ENCODE results near the gene THOC7.
A peak's percentile ranks its signal among the peaks of the same experiment; 100 is the strongest.

Gene THOC7

DNA sequence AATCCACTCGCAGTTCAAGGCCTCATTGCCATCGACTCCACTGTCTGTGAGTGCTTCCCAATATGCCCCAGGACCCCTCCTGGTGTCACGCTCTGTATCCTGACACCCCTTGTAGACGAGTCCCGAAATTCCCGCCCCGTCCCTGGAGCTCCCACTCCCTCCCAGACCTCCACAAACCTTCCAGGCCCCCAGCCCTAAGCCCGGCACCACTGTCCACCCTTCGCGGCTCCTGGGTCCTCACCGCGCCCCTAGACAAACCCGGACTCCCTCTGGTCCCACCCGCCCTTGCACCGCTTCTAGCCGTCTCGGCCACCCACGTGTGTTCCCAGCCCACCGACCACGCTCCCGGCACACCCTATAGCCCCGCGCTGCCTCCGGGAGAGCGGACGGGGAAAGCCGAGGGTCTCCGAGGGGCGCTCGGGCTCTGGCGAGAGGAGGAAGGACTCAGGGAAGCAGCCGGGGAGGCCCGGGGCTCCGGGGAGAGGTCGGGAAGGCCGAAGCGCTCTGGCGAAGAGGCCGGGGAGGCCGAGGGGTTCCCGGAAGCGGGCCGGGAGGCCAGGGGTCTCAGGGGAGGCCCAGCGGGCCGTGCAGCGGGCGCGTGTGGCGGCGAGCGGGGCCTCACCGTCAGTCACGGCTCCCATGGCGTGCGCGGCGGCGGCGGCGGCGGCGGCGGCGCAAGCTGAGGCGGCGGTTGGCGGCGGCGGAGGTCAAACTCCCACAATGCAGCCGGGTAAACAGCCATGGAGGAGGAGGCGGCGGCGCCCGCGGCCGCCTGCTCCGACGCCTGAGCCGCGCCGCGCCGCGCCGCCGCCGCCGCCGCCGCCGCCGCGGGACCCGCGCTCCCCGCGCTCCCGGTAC is at the start of gene THOC7, which contains the start of gene ATXN7:
Gene THOC7, minus strand, starts transcription at position 656 of the 858 bp plus-strand sequence. Its CDS starts 15 bp downstream, at position 641.
Gene ATXN7, plus strand, starts transcription at position 718 of the 858 bp plus-strand sequence. CDS start 48,732 bp downstream, outside the sequence.
- DNase-seq (ENCODE audit: low read depth), result peak; percentile 62

GRCh38 chr3:63912768-63913588 is 49.4 kb upstream of the THOC7 start:
- peak; percentile 28 for DNase-seq (ENCODE audit: low read depth)

- peak; percentile 79 for DNase-seq (ENCODE audit: low read depth)
Observed at GRCh38 chr3:63911873-63912767, 48.5 kb upstream of the THOC7 start, which contains the start of gene SCAANT1. Gene SCAANT1 (minus strand): TSS chr3:63912383.

GRCh38 chr3:63911509-63911872 is 47.9 kb upstream of the THOC7 start:
- no peak for DNase-seq (ENCODE audit: low read depth)

- DNase-seq (ENCODE audit: low read depth), result no peak
Observed at GRCh38 chr3:63910891-63911290, 47.3 kb upstream of the THOC7 start.

DNA sequence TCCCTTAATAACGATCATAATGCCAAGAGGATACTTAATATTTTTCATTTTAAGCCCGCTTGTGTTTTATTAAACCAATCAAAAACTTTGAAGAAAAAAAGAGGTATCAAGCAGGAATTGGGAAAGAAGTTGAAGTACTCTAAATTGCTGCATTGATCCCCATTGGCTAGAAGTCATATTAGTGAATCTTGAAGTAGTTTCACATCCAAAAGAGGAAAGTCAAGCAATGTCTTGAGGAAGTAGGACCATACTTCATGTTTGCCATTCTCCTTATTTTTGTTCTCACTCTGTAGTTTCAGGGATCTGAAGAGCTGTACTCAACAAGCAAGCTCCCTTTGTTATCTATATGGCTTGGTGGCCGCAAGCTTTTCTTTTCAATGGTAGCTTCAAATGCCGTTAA is 46.4 kb upstream of the THOC7 start:
- DNase-seq (ENCODE audit: low read depth), result no peak

DNA sequence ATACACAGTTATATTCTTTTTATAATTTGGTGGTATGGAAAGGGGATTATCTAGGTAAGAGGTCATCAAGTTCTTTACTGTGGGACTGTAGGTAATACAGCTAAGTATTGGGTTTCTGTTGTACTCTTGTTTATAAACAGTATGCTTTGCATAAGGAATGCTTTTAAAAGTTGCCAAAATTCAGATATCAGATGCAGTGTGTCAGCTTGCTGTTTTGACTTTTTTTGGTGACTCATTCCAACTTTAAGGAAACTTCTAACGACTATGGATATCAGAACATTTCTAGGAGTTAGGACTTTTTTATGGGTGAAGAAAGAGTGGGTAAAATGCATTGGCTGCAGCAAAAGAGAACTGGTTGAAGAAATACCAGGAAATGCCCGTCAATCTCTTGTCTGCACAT is 45.8 kb upstream of the THOC7 start:
- no peak for DNase-seq (ENCODE audit: low read depth)

DNA sequence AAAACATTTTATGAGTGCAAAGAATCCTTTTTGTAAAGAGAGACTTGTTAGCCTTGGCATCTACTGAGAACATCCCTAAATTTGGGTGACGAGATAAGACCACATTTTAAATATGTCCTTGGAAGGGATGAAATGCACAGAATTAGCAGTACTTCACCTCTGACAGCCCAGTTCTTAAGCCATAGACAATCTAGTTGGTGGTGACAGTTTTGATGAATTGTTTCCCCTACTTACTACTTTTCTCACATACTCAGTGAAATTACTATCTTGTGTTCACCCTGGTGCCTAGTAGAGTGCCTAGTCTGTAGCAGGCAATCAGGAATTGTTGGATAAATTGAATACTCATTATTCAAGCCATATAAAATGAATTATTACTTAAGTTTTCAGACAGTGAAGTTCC is 45.2 kb upstream of the THOC7 start:
- DNase-seq (ENCODE audit: low read depth), result no peak

- no peak for DNase-seq (ENCODE audit: low read depth)
Observed at GRCh38 chr3:63908081-63908736, 44.6 kb upstream of the THOC7 start.

- no peak for DNase-seq (ENCODE audit: low read depth)
Observed at GRCh38 chr3:63905731-63906620, 42.4 kb upstream of the THOC7 start.

- no peak for DNase-seq (ENCODE audit: low read depth)
Observed at GRCh38 chr3:63900459-63900858, 36.9 kb upstream of the THOC7 start.

DNA sequence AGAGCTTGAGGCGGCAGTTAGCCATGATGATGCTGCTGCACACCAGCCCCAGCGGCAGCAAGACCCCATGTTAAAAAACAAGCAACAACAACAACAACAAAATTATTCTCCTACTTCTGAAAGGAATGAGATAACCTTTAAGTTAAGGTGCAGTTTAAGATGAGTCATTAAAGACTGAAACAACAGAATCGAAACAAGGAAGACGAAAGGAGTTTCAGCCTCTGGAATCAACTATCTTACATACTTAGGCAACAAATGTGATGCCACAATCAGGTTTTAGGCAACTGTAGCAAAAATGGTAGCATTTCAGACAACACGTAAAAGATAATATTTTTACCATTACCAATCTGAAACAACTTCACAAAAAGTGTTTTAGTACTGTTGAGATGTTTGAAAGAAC is 36.4 kb upstream of the THOC7 start:
- no peak for DNase-seq (ENCODE audit: low read depth)

- no peak for DNase-seq (ENCODE audit: low read depth)
Observed at GRCh38 chr3:63896332-63897030, 32.9 kb upstream of the THOC7 start.

GRCh38 chr3:63895422-63896189 is 32.0 kb upstream of the THOC7 start:
- DNase-seq (ENCODE audit: low read depth), result no peak

GRCh38 chr3:63892773-63893352 is 29.3 kb upstream of the THOC7 start:
- no peak for DNase-seq (ENCODE audit: low read depth)

GRCh38 chr3:63891518-63891917 is 27.9 kb upstream of the THOC7 start:
- no peak for DNase-seq (ENCODE audit: low read depth)

DNA sequence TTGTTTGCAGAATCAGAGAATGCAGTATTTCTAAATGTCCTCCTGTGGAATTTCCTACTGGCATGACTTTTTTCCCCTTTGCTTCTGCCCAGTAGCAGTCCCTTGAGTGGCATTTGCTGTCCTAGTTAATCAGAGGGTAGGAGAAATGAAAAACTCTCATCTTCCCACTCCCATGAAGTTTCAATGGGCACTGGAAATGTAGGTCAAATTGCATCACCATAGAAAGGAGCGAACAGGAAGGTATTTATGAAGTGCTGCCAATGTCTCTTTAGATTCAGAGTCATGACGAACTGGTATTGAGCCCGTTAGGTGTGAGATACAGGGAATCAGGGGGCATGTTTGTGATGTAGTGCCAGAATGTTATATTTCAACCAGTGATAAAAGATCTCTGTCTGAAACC is 23.3 kb upstream of the THOC7 start:
- DNase-seq (ENCODE audit: low read depth), result no peak

- no peak for DNase-seq (ENCODE audit: low read depth)
Observed at GRCh38 chr3:63880653-63881052, 17.0 kb upstream of the THOC7 start.

Data from activated T-cell treated with anti-CD3 and anti-CD28 coated beads for 24 hours (primary cell).